HG02840 (cell line): ENCODE data around the gene BLTP2.
"Not testable (repeated sequence)": the region's sequence is repeated elsewhere in the genome, so short reads cannot be mapped to it uniquely, and the experiment has no call there.

Source experiments
- ATAC-seq: cut with Tn5 transposase; IDR thresholded peaks from one replicate; pipeline ENCODE4 v1.9.1; 2021; ENCODE audit warnings: mild to moderate bottlenecking, moderate library complexity, moderate number of reproducible peaks; ENCODE audit not compliant: unreplicated experiment, low FRiP score

The BLTP2 gene

DNA sequence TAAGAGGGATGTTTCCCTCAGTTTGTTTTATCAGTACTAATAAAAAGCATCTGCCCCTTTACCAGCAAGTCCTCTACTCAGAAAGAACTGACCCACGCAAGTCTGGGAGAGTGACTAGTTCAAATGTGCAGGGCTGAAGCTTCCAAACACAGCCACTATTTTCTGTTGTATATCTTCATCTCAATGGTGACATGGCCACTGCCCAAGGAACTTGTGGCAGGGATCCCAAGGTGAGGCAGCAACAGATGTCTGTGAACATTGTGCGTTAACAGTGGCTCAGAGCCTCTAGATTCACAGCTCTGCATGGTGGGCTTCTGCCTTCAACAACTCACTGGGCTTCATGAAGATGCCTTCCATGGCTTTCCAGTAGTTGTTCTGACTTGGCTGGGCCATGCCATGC is 3.7 kb upstream of the BLTP2 start:
- ATAC-seq = no peak

GRCh38 chr17:28646039-28646754 is 1.2 kb upstream of the BLTP2 start:
- no peak for ATAC-seq

- no peak for ATAC-seq
Measured at GRCh38 chr17:28645576-28645939, 600 bp upstream of the BLTP2 start.

DNA sequence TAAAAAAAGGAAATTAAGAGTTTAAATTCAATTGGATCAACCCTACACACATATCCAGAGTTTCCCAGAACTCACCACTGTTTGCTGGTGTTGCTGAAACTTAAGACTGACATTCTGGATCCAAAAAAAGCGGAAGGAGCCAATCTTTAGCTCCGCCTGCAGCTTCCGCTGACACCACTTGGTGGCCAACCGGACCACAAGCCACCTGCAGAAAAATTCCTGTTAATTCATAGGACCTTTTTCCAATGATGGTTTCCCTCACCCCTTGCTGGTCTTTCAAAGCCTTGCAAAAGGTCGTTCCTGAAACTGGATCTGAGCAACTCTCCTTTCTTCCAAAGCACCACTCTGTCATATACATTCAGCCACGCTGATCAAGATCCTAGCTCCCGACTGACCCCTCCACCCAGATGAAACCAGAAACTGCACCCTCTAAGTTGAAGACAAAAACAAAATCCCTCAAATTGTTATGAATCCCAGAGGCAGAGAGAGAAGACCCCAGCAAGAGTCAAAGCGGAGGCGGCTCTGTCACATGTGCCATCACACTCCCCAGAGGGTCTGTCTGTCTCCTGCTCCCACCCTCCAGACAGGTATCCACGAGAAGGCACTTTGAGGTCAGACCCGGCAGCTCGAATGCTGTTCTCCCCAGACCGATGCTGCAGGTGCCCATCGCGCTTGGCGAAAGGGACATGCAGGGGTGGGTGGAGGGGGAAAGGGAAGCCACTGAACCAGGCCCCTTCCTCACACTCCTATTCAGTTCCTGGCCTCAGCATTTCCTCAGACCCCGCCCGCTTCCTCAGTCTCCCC is 773 bp downstream of the BLTP2 start:
- ATAC-seq = no peak

GRCh38 chr17:28641579-28641978 is 3.4 kb downstream of the BLTP2 start:
- ATAC-seq = no peak

DNA sequence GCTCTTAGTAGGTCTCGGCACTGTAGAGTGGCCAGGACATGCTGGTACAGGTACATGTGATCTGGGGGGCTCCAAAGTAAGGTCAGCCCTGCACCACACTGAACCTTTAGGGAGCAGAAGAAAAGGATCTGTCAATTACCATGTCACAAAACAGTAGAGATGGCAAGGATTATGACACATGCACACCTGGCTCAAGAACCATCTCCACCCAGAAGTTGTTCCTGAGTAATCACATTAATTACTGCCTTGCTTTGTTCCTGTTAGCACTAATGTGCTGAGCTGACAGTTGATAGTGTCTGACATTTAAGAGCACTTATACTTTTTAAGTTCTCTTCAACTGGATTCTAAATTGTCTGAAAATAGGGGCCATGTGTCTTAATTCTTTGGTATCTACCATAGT is 9.5 kb downstream of the BLTP2 start:
- no peak for ATAC-seq

DNA sequence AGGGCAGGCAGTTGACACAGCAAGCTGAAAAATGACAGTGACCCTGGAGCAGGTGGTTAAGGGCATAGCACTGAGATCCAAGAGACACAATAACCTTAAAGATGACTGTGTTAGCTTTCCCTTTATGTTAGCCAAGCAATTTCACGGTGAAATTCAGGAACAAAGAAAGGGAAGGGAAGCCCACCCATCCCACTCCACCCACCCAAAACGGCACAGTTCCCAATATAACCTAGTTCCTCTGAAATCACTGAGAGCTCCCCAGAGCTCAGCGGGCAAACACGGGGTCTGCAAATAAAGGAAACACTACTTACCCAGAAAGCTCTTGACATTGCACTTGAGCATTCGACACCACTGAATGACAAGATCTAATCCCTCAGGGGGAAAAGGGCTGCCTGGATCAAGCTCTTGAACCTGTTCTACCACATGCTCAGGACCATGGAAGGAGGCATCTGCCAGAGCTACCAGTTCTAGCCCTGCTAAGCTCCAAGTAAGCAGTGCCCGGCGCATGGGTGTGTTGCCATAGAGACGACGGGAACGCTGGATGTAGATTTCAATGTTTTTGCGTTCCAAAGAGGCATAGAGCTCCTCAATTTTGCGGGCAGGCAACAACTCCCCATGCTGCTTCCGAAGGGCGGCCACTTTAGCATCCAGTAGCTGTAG is 10.6 kb downstream of the BLTP2 start:
- no peak for ATAC-seq

DNA sequence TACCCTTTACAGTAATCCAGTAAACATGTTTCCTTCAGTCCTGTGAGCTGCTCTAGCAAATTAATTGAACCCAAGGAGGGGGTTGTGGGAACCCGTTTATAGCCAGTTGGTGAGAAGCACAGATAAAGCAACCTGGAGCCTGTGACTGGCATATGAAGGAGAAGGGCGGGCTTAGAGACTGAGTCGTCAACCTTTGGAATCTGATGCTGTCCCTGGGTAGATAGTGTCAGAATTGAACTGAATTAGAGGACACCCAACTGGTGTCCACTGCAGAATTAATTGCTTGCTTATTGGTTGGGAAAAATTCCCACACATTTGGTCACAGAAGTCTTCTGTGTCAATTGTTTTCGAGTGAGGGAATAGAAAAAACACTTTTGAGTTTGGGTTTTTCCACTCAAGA is 18.1 kb downstream of the BLTP2 start:
- ATAC-seq = no peak

DNA sequence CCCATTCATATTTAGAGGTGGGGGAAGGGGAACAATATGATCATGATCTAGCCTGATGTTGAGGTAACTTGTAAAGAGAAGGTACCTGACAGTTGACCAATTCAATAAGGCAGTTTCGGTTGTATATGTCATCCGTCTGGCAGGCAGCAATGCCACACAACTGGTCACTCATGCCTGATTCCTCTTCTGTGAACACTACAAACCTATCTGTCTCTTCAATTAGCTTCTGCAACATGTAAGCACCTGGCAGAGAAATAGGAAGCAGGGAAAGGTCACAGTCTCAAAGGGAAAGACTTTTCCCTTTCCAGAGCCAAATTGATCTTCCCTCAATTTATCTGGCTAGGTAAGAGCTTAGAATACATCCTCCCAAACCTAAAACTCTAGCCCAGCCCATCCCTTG is 20.8 kb downstream of the BLTP2 start:
- ATAC-seq = no peak

GRCh38 chr17:28623696-28624095 is 21.3 kb downstream of the BLTP2 start:
- ATAC-seq = no peak

DNA sequence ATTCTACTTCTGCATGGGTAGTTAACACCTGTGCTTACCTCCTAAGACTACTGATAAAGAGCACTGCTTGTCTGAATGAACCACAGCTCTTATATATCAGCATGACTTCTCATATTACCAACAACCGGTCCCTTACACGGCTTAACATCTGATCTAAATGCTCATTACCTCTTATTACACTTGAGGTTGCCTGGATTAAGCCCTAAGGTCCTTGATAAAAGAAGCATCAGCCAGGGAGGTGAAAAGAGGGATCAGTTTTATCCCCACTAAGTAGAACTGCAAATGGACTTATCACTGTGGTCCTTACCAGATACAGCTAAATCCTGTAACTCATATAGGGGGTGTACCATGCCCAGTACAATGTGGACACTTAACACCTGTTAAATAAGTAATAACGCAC is 22.8 kb downstream of the BLTP2 start:
- no peak for ATAC-seq

- ATAC-seq = no peak
Measured at GRCh38 chr17:28620010-28620409, 24.9 kb downstream of the BLTP2 start.

DNA sequence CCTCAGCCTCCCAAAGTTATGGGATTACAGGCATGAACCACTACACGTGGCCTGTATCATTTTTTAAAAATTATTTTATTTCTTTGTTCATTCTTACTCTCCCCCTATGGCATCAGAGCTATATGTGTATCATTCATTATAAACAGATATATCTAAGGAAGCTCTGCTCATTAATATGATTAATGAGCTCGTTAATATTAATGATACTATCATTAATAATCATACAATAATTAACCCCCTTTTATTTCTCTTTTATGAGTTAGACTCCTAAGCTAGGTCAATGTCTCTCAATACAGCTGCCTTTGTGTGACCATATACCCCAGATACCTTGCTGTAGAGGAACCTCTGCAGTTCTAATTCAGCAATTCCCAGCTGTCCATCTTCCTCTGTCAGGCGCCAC is 26.5 kb downstream of the BLTP2 start:
- no peak for ATAC-seq

GRCh38 chr17:28616281-28616680 is 28.7 kb downstream of the BLTP2 start:
- ATAC-seq = no peak

GRCh38 chr17:28615260-28615940 is 29.6 kb downstream of the BLTP2 start:
- no peak for ATAC-seq

DNA sequence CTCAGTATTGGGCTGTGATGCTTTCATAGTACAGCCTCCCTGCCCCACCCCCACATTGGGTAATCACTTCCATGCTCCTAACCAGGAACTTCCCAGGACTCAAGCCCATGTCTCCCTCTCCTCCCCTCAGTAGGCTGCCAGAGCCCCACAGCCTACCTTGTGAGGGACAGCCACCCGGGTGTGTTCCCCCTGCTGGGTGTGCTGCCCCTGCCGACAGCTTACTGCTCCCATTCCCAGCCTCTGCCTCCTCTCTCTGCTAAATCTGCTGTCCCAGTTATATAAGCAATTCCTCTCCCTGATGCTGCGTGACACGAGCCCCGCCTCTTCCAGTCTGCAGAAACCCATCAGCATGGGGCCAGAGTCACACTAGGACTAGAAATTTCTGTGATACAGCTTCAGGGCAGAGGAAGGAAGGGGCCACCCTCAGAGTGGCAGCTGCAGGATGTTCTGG is 31.0 kb downstream of the BLTP2 start, which contains the start of gene RSKR:
RSKR (minus strand) TSS at position 255 of the 451 bp plus-strand sequence; CDS start at position 231, 24 bp downstream.
- no peak for ATAC-seq

DNA sequence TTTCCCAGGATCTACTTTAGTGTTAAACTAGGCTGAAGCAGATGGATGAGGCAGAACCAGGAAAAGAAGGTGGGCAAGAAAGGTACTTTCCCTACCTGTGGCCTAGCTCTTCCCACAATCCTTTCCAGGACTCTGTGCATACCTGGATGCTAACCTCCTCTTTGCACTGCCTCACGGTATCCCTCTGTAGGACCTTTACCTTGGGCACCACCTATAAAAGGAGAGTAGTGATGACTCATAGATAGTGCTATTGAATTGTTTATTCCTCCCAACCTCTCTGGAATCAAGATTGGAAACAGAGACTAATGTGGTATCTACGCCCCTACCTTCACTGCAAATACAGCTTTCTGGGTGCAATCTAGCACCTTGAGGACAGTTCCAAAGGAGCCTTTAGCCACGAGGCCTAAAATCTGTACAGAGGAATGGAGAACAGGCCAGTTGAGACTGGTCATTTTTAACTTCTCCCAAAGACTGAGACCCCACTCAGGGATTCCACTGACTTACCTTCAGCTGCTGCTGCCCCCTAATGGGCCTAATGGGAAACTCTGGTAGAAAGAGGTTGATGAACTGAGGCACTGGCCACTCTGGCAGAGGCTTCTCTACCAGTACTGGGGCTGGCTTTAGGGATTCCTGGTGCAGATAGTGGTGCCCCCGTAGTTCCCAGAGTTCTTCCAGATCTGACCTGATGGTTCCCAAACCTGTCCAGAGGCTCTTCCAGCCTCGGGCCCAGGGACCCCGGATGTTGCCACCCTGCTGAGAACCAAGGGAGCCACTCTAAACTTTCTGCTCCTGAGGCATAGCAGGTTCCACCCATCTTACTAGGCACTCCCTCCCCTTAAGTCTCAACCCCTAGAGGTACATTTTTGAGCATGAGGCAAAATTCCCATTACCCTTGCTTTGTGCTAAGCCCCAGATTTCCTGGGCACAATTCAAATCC is 31.8 kb downstream of the BLTP2 start:
- ATAC-seq = no peak

GRCh38 chr17:28612531-28612930 is 32.4 kb downstream of the BLTP2 start:
- no peak for ATAC-seq

DNA sequence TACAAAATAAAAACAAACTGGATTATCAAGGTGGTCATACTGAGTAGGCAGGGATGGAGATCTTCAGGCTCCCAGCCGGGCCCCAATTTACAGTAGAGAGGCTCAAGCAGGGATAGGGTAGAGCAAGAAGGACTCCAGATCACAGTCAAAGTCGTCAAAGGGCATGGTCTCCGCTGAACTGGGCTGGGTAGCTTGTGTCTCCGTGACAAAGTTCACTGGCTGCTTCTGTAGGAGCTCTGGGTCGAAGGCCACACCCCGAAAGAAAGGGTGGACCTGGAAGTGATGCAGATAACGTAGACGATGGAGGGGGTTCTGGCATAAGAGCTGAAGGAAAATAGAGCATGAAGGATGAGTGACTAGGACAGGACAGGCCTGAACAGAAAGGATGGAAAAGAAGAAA is 34.6 kb downstream of the BLTP2 start:
- ATAC-seq = no peak

- ATAC-seq = not testable (repeated sequence)
Measured at GRCh38 chr17:28604031-28604430, 40.9 kb downstream of the BLTP2 start.
